HepG2 (cell line): ENCODE measurements around the gene PUM1. TPM values are rescaled to one million over a fixed set of nuclear protein-coding genes. Genes with fewer than 3 reads are reported as not detected.

Experiments used
- ATF6 ChIP-seq: sonication (generic); formaldehyde crosslinking; conservative IDR thresholded peaks from 2 replicates; pipeline ENCODE4 v1.4.0; 2020; ENCODE audit warnings: missing genetic modification reagents
- CENPT ChIP-seq: sonication (generic); formaldehyde crosslinking; IDR thresholded peaks from 2 replicates; pipeline ENCODE4 v1.8.0; 2022; ENCODE audit warnings: low read depth, mild to moderate bottlenecking, moderate library complexity, missing genetic modification reagents
- CTCF ChIP-seq: sonication (generic); formaldehyde crosslinking; IDR thresholded peaks from 2 replicates; pipeline ENCODE4 v1.5.0; 2020; ENCODE audit warnings: mild to moderate bottlenecking, missing genetic modification reagents, moderate library complexity
- KDM4B ChIP-seq: sonication (generic); formaldehyde crosslinking; IDR thresholded peaks from 2 replicates; pipeline ENCODE4 v1.4.0; 2020; ENCODE audit warnings: missing genetic modification reagents
- KLF16 ChIP-seq, 2 experiments: sonication (generic) in 1 of 2; formaldehyde crosslinking in 1 of 2; IDR thresholded peaks; 2 replicates each; pipeline versions ENCODE4 v1.6.1 to v1.8.0; 2016 to 2023; ENCODE audit warnings: missing genetic modification reagents in 2 of 2, missing compliant biosample characterization in 1 of 2
- RELA ChIP-seq: sonication (generic); formaldehyde crosslinking; IDR thresholded peaks from 2 replicates; pipeline ENCODE4 v1.4.0; 2020; ENCODE audit warnings: missing genetic modification reagents
- ZBTB20 ChIP-seq: sonication (generic); formaldehyde crosslinking; IDR thresholded peaks from 2 replicates; pipeline ENCODE4 v1.8.1; 2023; ENCODE audit warnings: missing genetic modification reagents, low read depth, mild to moderate bottlenecking, borderline replicate concordance
- ZFP36 ChIP-seq: fragments of 150-350 bp; IDR thresholded peaks from 2 replicates; pipeline ENCODE4 v1.6.1; 2018; ENCODE audit warnings: borderline replicate concordance, low read length, low read depth; ENCODE audit not compliant: partially characterized antibody
- polyA plus RNA-seq, 8 experiments: library from polyadenylated mRNA; depleted of rRNA in 3 of 8; stranded (reverse) in 7 of 8; unstranded in 1 of 8; fragments of >200 nt; fragmentation: Illumina TruSeq in 4 of 8; extraction: Trizol in 4 of 8; gene quantifications; 2 replicates each; pipeline versions ENCODE4 v1.2.1 to v1.2.3, GENCODE V29; 2011 to 2016; ENCODE audit warnings: low read depth in 4 of 8, missing spikeins in 1 of 8, mixed read lengths in 1 of 8; ENCODE audit not compliant: insufficient read depth in 1 of 8
- total RNA-seq, 5 experiments: library from RNA; depleted of rRNA; stranded (reverse); fragments of >200 nt; fragmentation: Illumina TruSeq; extraction: Trizol; gene quantifications; 2 replicates each; pipeline ENCODE4 v1.2.3, GENCODE V29; 2016; ENCODE audit warnings: low read depth in 1 of 5
- TF ChIP-seq, protein P1 (sequence below): sonication (generic); formaldehyde crosslinking; IDR thresholded peaks from 2 replicates; pipeline ENCODE4 v1.5.1; 2020; ENCODE audit warnings: mild to moderate bottlenecking, missing genetic modification reagents, moderate library complexity

The PUM1 gene
- total and polyA plus RNA-seq, 2 of the 13 experiments (the other 11 are each of a cell fraction or from before 2014, with no cell fraction given): 64.7 to 91.0 TPM

DNA sequence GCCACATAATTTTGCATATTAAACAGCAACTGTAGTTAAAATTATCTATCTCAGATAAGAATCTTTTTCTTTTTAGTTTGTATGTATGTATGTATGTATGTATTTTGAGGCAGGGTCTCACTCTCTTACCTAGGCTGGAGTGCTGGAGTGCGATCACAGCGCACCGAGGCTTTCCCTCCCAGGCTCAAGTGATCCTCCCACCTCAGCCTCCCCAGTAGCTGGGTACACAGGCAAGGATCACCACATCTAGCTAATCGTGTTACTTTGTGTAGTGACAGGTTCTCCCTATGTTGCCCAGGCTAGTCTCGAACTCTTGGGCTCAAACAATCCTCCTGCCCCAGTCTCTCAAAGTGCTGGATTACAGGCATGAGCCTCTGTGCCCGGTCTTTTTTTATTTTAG lies 30.5 kb upstream of the PUM1 start (continued):
- TF ChIP-seq CTCF (CRISPR knock-in tag) (no peak), KDM4B (CRISPR knock-in tag) (no peak), ZFP36 (no peak), ZBTB20 (CRISPR knock-in tag) (no peak), KLF16 (CRISPR knock-in tag; IDR thresholded peaks at IDR 0.05) (no peak), ATF6 (CRISPR knock-in tag) (no peak), CENPT (no peak), RELA (no peak)
- TF ChIP-seq, protein P1, sequence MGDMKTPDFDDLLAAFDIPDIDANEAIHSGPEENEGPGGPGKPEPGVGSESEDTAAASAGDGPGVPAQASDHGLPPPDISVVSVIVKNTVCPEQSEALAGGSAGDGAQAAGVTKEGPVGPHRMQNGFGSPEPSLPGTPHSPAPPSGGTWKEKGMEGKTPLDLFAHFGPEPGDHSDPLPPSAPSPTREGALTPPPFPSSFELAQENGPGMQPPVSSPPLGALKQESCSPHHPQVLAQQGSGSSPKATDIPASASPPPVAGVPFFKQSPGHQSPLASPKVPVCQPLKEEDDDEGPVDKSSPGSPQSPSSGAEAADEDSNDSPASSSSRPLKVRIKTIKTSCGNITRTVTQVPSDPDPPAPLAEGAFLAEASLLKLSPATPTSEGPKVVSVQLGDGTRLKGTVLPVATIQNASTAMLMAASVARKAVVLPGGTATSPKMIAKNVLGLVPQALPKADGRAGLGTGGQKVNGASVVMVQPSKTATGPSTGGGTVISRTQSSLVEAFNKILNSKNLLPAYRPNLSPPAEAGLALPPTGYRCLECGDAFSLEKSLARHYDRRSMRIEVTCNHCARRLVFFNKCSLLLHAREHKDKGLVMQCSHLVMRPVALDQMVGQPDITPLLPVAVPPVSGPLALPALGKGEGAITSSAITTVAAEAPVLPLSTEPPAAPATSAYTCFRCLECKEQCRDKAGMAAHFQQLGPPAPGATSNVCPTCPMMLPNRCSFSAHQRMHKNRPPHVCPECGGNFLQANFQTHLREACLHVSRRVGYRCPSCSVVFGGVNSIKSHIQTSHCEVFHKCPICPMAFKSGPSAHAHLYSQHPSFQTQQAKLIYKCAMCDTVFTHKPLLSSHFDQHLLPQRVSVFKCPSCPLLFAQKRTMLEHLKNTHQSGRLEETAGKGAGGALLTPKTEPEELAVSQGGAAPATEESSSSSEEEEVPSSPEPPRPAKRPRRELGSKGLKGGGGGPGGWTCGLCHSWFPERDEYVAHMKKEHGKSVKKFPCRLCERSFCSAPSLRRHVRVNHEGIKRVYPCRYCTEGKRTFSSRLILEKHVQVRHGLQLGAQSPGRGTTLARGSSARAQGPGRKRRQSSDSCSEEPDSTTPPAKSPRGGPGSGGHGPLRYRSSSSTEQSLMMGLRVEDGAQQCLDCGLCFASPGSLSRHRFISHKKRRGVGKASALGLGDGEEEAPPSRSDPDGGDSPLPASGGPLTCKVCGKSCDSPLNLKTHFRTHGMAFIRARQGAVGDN (CRISPR knock-in tag): no peak
- TF ChIP-seq, all 625 proteins: peak for 0
